Breast epithelium (tissue), 3 donors: ENCODE measurements around the gene BTNL2.

Source experiments
- POLR2A ChIP-seq: fragments of 450-650 bp; IDR thresholded peaks from one replicate; pipeline ENCODE4 v1.6.1; 2016; ENCODE audit warnings: antibody characterized with exemption, mild to moderate bottlenecking, moderate library complexity
- POLR2AphosphoS5 ChIP-seq, 3 donors: sonication (generic); formaldehyde crosslinking; IDR thresholded peaks; one replicate each; pipeline ENCODE4 v1.6.1; 2017; ENCODE audit warnings: antibody characterized with exemption in 3 of 3
- TF ChIP-seq, protein P1 (sequence below), 3 donors: fragments of 450-650 bp; IDR thresholded peaks; one replicate each; pipeline ENCODE4 v1.5.1; 2016 to 2017; ENCODE audit warnings: antibody characterized with exemption in 3 of 3, mild to moderate bottlenecking in 3 of 3, moderate library complexity in 3 of 3

DNA sequence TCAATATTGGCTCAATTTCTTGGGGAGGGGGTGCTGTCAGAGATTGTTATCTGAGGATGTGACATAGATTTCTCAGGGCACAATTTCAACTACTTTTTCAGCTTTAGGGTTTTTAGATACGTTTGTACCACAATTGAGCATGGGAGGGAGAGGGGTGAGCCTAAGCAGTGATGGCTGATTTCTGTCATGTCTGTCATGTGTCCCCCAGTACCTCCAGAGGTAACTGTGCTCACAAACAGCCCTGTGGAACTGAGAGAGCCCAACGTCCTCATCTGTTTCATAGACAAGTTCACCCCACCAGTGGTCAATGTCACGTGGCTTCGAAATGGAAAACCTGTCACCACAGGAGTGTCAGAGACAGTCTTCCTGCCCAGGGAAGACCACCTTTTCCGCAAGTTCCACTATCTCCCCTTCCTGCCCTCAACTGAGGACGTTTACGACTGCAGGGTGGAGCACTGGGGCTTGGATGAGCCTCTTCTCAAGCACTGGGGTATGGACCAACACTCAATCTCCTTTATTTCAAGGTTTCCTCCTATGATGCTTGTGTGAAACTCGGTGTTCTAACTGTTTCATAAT, 36.1 kb upstream of the BTNL2 start:
- no peak for TF ChIP-seq POLR2AphosphoS5 (IDR thresholded peaks at IDR 0.05)
- TF ChIP-seq, protein P1, sequence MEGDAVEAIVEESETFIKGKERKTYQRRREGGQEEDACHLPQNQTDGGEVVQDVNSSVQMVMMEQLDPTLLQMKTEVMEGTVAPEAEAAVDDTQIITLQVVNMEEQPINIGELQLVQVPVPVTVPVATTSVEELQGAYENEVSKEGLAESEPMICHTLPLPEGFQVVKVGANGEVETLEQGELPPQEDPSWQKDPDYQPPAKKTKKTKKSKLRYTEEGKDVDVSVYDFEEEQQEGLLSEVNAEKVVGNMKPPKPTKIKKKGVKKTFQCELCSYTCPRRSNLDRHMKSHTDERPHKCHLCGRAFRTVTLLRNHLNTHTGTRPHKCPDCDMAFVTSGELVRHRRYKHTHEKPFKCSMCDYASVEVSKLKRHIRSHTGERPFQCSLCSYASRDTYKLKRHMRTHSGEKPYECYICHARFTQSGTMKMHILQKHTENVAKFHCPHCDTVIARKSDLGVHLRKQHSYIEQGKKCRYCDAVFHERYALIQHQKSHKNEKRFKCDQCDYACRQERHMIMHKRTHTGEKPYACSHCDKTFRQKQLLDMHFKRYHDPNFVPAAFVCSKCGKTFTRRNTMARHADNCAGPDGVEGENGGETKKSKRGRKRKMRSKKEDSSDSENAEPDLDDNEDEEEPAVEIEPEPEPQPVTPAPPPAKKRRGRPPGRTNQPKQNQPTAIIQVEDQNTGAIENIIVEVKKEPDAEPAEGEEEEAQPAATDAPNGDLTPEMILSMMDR (IDR thresholded peaks at IDR 0.05): no peak
- no peak for TF ChIP-seq POLR2A
